HCT116 (cell line): Measurements from ENCODE around the gene MIER2. TPM values are rescaled to one million over a fixed set of nuclear protein-coding genes. Genes with fewer than 3 reads are reported as not detected.

Experiments used
- ATAC-seq: fragments of 200-7000 bp; cut with Tn5 transposase; 2 replicates; pipeline ENCODE4 v1.9.1; 2020; ENCODE audit warnings: mild to moderate bottlenecking, moderate library complexity
- BruUV-seq: library from RNA; stranded (reverse); fragments of 400-500 nt; replicated peaks from 2 replicates; lab custom pipeline; 2021; lab: Mats Ljungman, UMichigan
- CTCF ChIA-PET: fragments of 300-600 bp; sonication (Branson Sonifier 250); formaldehyde crosslinking; loops from one replicate; lab custom pipeline; 2021; ENCODE audit warnings: antibody characterized with exemption; lab: Charles Lee
- POLR2A ChIA-PET: fragments of 300-600, 350-600 bp; sonication (Branson Sonifier 250); formaldehyde crosslinking; loops from one replicate; lab custom pipeline; 2021; ENCODE audit warnings: antibody characterized with exemption; lab: Charles Lee
- RAD21 ChIA-PET, 2 experiments: fragments of 300-600 bp; sonication (Branson Sonifier 250); formaldehyde crosslinking; loops; one replicate each; lab custom pipeline; 2023; ENCODE audit warnings: low total read pairs in 2 of 2; ENCODE audit not compliant: uncharacterized antibody in 2 of 2, unreplicated experiment in 2 of 2, low non-redundant PET in 1 of 2; lab: Charles Lee
- DNase-seq: peaks from one replicate; pipeline ENCODE4 v3.0.0-alpha.2; 2010; ENCODE audit warnings: low read depth, low spot score
- H2AFZ ChIP-seq: fragments of 200-600 bp; shearing (Covaris generic), sonication (generic); 2 replicates; pipeline ENCODE4 v1.6.1; 2017; ENCODE audit warnings: low read depth, mixed run types, mixed read lengths, antibody characterized with exemption, low read length; ENCODE audit not compliant: poor library complexity, severe bottlenecking
- H3K27ac ChIP-seq: 2 replicates; pipeline ENCODE4 v1.5.1; 2012; ENCODE audit warnings: low read depth, low read length
- H3K27me3 ChIP-seq: fragments of 200-600 bp; sonication (generic); 2 replicates; pipeline ENCODE4 v1.6.1; 2016; ENCODE audit warnings: mixed run types, low read length, mixed read lengths; ENCODE audit not compliant: insufficient read depth
- H3K36me3 ChIP-seq, 2 experiments: fragments of 200-500 bp in 1 of 2; fragments of 200-600 bp in 1 of 2; sonication (Bioruptor generic) in 1 of 2; sonication (generic) in 1 of 2; 2 replicates each; pipeline versions ENCODE4 v1.5.1 to v1.6.1; 2014 to 2016; ENCODE audit warnings: low read length in 2 of 2, inconsistent platforms in 1 of 2, mixed read lengths in 1 of 2, mixed run types in 1 of 2; ENCODE audit not compliant: insufficient read depth in 2 of 2, control insufficient read depth in 1 of 2
- H3K4me1 ChIP-seq, 2 experiments: fragments of 200-600 bp in 1 of 2; sonication (generic) in 1 of 2; 2 replicates each; pipeline versions ENCODE4 v1.5.1 to v1.6.1; 2012 to 2017; ENCODE audit warnings: low read length in 2 of 2, inconsistent platforms in 1 of 2, mild to moderate bottlenecking in 1 of 2, mixed read lengths in 1 of 2, mixed run types in 1 of 2, moderate library complexity in 1 of 2; ENCODE audit not compliant: insufficient read depth in 2 of 2, control insufficient read depth in 1 of 2
- H3K4me2 ChIP-seq: fragments of 200-600 bp; sonication (generic); 2 replicates; pipeline ENCODE4 v1.6.1; 2017; ENCODE audit warnings: mixed run types, low read length, mixed read lengths
- H3K4me3 ChIP-seq, 2 experiments: fragments of 200-600 bp in 1 of 2; sonication (generic) in 1 of 2; replicated peaks in 1 of 2; 2 replicates each; pipeline ENCODE4 v1.5.1; 2011 to 2016; ENCODE audit warnings: low read length in 2 of 2, control low read depth in 1 of 2, low read depth in 1 of 2, mild to moderate bottlenecking in 1 of 2, mixed read lengths in 1 of 2, mixed run types in 1 of 2
- H3K79me2 ChIP-seq: fragments of 200-600 bp; sonication (generic); 2 replicates; pipeline ENCODE4 v1.6.1; 2017; ENCODE audit warnings: mild to moderate bottlenecking, mixed run types, low read length, moderate library complexity, mixed read lengths; ENCODE audit not compliant: insufficient read depth
- H3K9ac ChIP-seq: fragments of 200-600 bp; sonication (generic); 2 replicates; pipeline ENCODE4 v1.6.1; 2016; ENCODE audit warnings: low read length, mixed read lengths
- H3K9me2 ChIP-seq: fragments of 200-600 bp; sonication (generic), shearing (Covaris generic); 2 replicates; pipeline ENCODE4 v1.6.1; 2017; ENCODE audit warnings: mixed run types, mild to moderate bottlenecking, moderate library complexity; ENCODE audit not compliant: insufficient read depth
- H3K9me3 ChIP-seq, 2 experiments: fragments of 200-500 bp in 1 of 2; fragments of 200-600 bp in 1 of 2; sonication (Bioruptor generic) in 1 of 2; sonication (generic) in 1 of 2; 2 replicates each; pipeline ENCODE4 v1.6.1; 2014 to 2017; ENCODE audit warnings: low read length in 2 of 2, mixed read lengths in 2 of 2, inconsistent platforms in 1 of 2, low read depth in 1 of 2, mild to moderate bottlenecking in 1 of 2, mixed run types in 1 of 2, moderate library complexity in 1 of 2; ENCODE audit not compliant: control insufficient read depth in 1 of 2, insufficient read depth in 1 of 2
- H4K20me1 ChIP-seq: fragments of 200-600 bp; sonication (generic), shearing (Covaris generic); 2 replicates; pipeline ENCODE4 v1.6.1; 2017; ENCODE audit warnings: mixed run types, mild to moderate bottlenecking, moderate library complexity; ENCODE audit not compliant: insufficient read depth
- ATF3 ChIP-seq: IDR thresholded peaks from 2 replicates; pipeline ENCODE4 v1.6.1; 2012
- CTCF ChIP-seq, 3 experiments: fragments of 200-600 bp in 1 of 3; sonication (generic) in 1 of 3; IDR thresholded peaks in 2 of 3; conservative IDR thresholded peaks in 1 of 3; 2 replicates each; pipeline ENCODE4 v1.5.1; 2012 to 2017; ENCODE audit warnings: low read depth in 2 of 3, low read length in 2 of 3, antibody characterized with exemption in 1 of 3, borderline replicate concordance in 1 of 3, control low read depth in 1 of 3, mild to moderate bottlenecking in 1 of 3, mixed read lengths in 1 of 3, mixed run types in 1 of 3, moderate library complexity in 1 of 3; ENCODE audit not compliant: insufficient read depth in 1 of 3
- ELF1 ChIP-seq: IDR thresholded peaks from 2 replicates; pipeline ENCODE4 v1.6.1; 2012; ENCODE audit warnings: low read depth, borderline replicate concordance
- EZH2phosphoT487 ChIP-seq: fragments of 200-600 bp; IDR thresholded peaks from 2 replicates; pipeline ENCODE4 v1.6.1; 2018; ENCODE audit warnings: antibody characterized with exemption, borderline replicate concordance
- POLR2A ChIP-seq: IDR thresholded peaks from 2 replicates; pipeline ENCODE4 v1.7.0; 2011; ENCODE audit warnings: borderline replicate concordance; ENCODE audit not compliant: insufficient read depth, insufficient read length; ENCODE audit errors: extremely low read depth
- TCF7L2 ChIP-seq: IDR thresholded peaks from 2 replicates; pipeline ENCODE4 v1.7.0; 2011; ENCODE audit warnings: borderline replicate concordance, inconsistent platforms; ENCODE audit not compliant: insufficient read depth, insufficient read length; ENCODE audit errors: extremely low read depth
- intact Hi-C: fragments of 100-400 bp; cut with micrococcal nuclease; formaldehyde crosslinking; loops from 2 replicates; pipeline ENCODE4 v1.10.0; 2022
- total RNA-seq: library from RNA; stranded (reverse); gene quantifications from one replicate; pipeline ENCODE4 v1.2.1, GENCODE V29; 2021; ENCODE audit not compliant: unreplicated experiment

Gene MIER2
- total RNA-seq, 1 experiment from 2014 or later, result 41.5 TPM

GRCh38 chr19:378706-379105 is 34.1 kb upstream of the MIER2 start:
- no peak for TF ChIP-seq POLR2A
- no peak for TF ChIP-seq EZH2phosphoT487
- peaks cover 3 to 5% of the 10 kb centered on the region in 2 experiments; a peak in 2 of 4 replicates for H3K4me1 ChIP-seq
- intact Hi-C loops, result no loop called here
- H3K27ac ChIP-seq, result no peak overlapping the region
- ChIA-PET POLR2A (no interaction called here), CTCF (no interaction called here), RAD21 (no interaction called here)
- H3K79me2 ChIP-seq, result no peaks in the 10 kb centered on the region
- DNase-seq (no peak), ATAC-seq (no peak)
- no peaks in the 10 kb centered on the region for H3K9me3 ChIP-seq
- no TSS peak for BruUV-seq
- H2AFZ ChIP-seq, result no peak overlapping the region
- H3K9ac ChIP-seq, result no peak overlapping the region
- H3K4me2 ChIP-seq, result no peak overlapping the region
- no peaks in the 10 kb centered on the region for H3K36me3 ChIP-seq
- no peaks in the 10 kb centered on the region for H3K9me2 ChIP-seq
- no peak overlapping the region for H3K4me3 ChIP-seq
- H3K27me3 ChIP-seq, result no peaks in the 10 kb centered on the region
- H4K20me1 ChIP-seq, result no peaks in the 10 kb centered on the region

DNA sequence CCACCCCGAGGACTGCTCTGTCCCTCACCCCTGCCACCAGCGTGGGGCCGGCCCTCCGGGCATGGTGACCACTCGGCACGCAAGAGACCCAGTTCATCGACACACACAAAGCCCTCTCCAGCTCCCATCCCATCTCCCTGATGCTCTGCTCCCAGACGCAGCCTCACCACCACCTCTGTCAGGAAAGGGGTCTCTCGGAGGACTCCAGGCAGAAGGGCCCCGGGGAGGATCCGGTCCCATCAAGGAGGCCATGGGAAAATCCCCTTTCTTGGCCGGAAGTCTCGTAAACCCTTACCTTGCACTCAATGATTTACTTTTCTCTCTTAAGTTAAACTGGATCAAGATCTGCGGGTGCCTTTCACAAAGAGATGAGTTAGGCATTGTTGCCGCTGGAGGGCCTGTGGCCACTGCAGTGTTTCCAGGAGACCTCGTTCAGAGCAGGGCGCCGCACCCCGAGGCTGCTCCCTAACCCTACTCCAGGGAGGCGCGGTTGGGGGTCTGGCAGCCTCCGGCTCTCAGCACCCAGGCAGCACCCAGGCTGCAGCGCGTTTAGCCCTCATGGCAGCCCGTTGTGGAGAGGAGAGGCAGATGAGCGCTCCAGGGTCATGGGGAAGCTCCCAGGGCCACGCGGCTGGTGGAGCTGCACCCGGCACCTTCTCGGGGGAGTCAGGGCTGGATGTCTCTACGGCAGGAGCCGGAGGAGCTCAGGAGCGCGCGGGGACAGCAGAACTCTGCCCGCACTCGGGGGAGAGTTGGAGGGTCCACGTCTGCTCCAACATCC is 33.4 kb upstream of the MIER2 start:
- ChIA-PET CTCF (no interaction called here), POLR2A (no interaction called here), RAD21 (no interaction called here)
- Histone ChIP-seq H3K27me3 (no peaks in the 10 kb centered on the region), H3K9me3 (no peaks in the 10 kb centered on the region), H3K27ac (no peak overlapping the region), H3K79me2 (no peaks in the 10 kb centered on the region), H3K4me3 (no peak overlapping the region), H3K9ac (no peak overlapping the region), H2AFZ (no peak overlapping the region), H3K36me3 (no peaks in the 10 kb centered on the region), H3K4me2 (no peak overlapping the region), H4K20me1 (no peaks in the 10 kb centered on the region), H3K4me1 (peaks cover 3 to 5% of the 10 kb centered on the region in 2 experiments; a peak in 2 of 4 replicates), H3K9me2 (no peaks in the 10 kb centered on the region)
- no peak for TF ChIP-seq TCF7L2
- TF ChIP-seq ELF1, result no peak
- TF ChIP-seq ATF3, result no peak
- TF ChIP-seq CTCF (IDR thresholded peaks at IDR 0.05 in 2 of 3, conservative IDR thresholded peaks at IDR 0.05 in 1 of 3; ENCODE audit: borderline replicate concordance in 1 of 3, insufficient read depth in 1 of 3, low read depth in 2 of 3, low read length in 2 of 3), result no peak
- no TSS peak for BruUV-seq
- DNase-seq, result no peak
- intact Hi-C loops, result no loop called here
- no peak for ATAC-seq
